NB4 (cell line): ENCODE results near the gene BCAS3.

Experiments
- TF ChIP-seq, protein P1 (sequence below): IDR thresholded peaks from 2 replicates; pipeline ENCODE4 v1.6.1; 2011; ENCODE audit warnings: low read depth, low read length
- TF ChIP-seq, protein P2 (sequence below): IDR thresholded peaks from one replicate; pipeline ENCODE4 v1.5.1; 2012; ENCODE audit warnings: low read depth, low read length

DNA sequence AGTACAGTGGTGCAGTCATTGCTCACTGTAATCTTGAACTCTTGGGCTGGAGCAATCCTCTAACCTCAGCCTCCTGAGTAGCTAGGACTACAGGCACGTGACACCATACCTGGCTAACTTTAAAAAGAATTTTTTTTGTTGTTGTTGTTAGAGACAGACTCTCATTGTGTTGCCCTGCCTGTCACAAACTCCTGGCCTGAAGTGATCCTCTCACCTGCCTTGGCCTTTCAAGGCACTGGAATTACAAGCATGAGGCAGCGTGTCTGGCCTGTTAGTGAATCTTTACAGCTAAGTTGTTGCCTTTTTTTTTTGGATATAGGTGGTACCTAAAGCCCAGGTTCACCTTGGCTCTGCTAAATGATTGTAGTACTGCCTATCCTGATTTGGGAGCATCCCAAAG is 290.6 kb downstream of the BCAS3 start:
- TF ChIP-seq, protein P1, sequence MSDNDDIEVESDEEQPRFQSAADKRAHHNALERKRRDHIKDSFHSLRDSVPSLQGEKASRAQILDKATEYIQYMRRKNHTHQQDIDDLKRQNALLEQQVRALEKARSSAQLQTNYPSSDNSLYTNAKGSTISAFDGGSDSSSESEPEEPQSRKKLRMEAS: no peak
- TF ChIP-seq, protein P2, sequence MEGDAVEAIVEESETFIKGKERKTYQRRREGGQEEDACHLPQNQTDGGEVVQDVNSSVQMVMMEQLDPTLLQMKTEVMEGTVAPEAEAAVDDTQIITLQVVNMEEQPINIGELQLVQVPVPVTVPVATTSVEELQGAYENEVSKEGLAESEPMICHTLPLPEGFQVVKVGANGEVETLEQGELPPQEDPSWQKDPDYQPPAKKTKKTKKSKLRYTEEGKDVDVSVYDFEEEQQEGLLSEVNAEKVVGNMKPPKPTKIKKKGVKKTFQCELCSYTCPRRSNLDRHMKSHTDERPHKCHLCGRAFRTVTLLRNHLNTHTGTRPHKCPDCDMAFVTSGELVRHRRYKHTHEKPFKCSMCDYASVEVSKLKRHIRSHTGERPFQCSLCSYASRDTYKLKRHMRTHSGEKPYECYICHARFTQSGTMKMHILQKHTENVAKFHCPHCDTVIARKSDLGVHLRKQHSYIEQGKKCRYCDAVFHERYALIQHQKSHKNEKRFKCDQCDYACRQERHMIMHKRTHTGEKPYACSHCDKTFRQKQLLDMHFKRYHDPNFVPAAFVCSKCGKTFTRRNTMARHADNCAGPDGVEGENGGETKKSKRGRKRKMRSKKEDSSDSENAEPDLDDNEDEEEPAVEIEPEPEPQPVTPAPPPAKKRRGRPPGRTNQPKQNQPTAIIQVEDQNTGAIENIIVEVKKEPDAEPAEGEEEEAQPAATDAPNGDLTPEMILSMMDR: no peak
